GM21717 (cell line): ENCODE measurements around the gene RASL12.
A peak's percentile ranks its signal among the peaks of the same experiment; 100 is the strongest.
"Not testable (repeated sequence)": the region's sequence is repeated elsewhere in the genome, so short reads cannot be mapped to it uniquely, and the experiment has no call there.

Experiments
- ATAC-seq: cut with Tn5 transposase; IDR thresholded peaks from one replicate; pipeline ENCODE4 v1.9.1; 2021; ENCODE audit warnings: mild to moderate bottlenecking, moderate library complexity; ENCODE audit not compliant: unreplicated experiment

The RASL12 gene

GRCh38 chr15:65056868-65057548 lies 10.8 kb downstream of the RASL12 start:
- no peak for ATAC-seq

- ATAC-seq = no peak
Observed at GRCh38 chr15:65056106-65056505, 11.7 kb downstream of the RASL12 start.

GRCh38 chr15:65055201-65055870 lies 12.5 kb downstream of the RASL12 start:
- no peak for ATAC-seq

GRCh38 chr15:65054333-65055200 lies 13.2 kb downstream of the RASL12 start:
- ATAC-seq = no peak

GRCh38 chr15:65052956-65053355 lies 14.8 kb downstream of the RASL12 start:
- no peak for ATAC-seq

GRCh38 chr15:65051266-65051665 lies 16.5 kb downstream of the RASL12 start:
- ATAC-seq = no peak

GRCh38 chr15:65050270-65050669 lies 17.5 kb downstream of the RASL12 start:
- ATAC-seq = no peak

- peak; percentile 84 for ATAC-seq
Observed at GRCh38 chr15:65049418-65049840, 18.4 kb downstream of the RASL12 start.

- ATAC-seq = no peak
Observed at GRCh38 chr15:65048241-65048640, 19.6 kb downstream of the RASL12 start.

- no peak for ATAC-seq
Observed at GRCh38 chr15:65044724-65045481, 22.9 kb downstream of the RASL12 start, which contains the start of gene SLC51B. Gene SLC51B, plus strand, starts transcription at chr15:65045387. Its CDS starts 4,618 bp downstream, at chr15:65050005.

- ATAC-seq = not testable (repeated sequence)
Observed at GRCh38 chr15:65044218-65044617, 23.6 kb downstream of the RASL12 start.

- ATAC-seq = no peak
Observed at GRCh38 chr15:65042776-65043327, 24.9 kb downstream of the RASL12 start.

- no peak for ATAC-seq
Observed at GRCh38 chr15:65041787-65042186, 26.0 kb downstream of the RASL12 start.

GRCh38 chr15:65040461-65040860 lies 27.3 kb downstream of the RASL12 start:
- no peak for ATAC-seq

GRCh38 chr15:65038836-65039235 lies 29.0 kb downstream of the RASL12 start:
- ATAC-seq = no peak

- ATAC-seq = no peak
Observed at GRCh38 chr15:65038428-65038827, 29.4 kb downstream of the RASL12 start.

GRCh38 chr15:65037309-65037708 lies 30.5 kb downstream of the RASL12 start:
- no peak for ATAC-seq

- no peak for ATAC-seq
Observed at GRCh38 chr15:65034719-65035118, 33.1 kb downstream of the RASL12 start.

- ATAC-seq = no peak
Observed at GRCh38 chr15:65033659-65034269, 34.0 kb downstream of the RASL12 start.
